ENCODE results near the gene NRGN.
A peak's percentile ranks its signal among the peaks of the same experiment; 100 is the strongest.

NRGN gene

GRCh38 chr11:124753624-124754023 lies 13.9 kb downstream of the NRGN start:
- Histone ChIP-seq H3K36me3 (ENCODE audit: control insufficient read depth, insufficient read depth, low read length) (no peaks in the 10 kb centered on the region), H3K4me3 (ENCODE audit: low read length) (no peak overlapping the region), H3K9ac (ENCODE audit: low read length) (no peak overlapping the region), H3K27ac (ENCODE audit: low read depth, low read length) (no peak overlapping the region), H3K4me1 (ENCODE audit: control insufficient read depth, insufficient read depth, low read length) (peaks cover under 1% of the 10 kb centered on the region), H3K27me3 (ENCODE audit: control insufficient read depth, insufficient read depth, low read length) (peaks cover 4% of the 10 kb centered on the region)

DNA sequence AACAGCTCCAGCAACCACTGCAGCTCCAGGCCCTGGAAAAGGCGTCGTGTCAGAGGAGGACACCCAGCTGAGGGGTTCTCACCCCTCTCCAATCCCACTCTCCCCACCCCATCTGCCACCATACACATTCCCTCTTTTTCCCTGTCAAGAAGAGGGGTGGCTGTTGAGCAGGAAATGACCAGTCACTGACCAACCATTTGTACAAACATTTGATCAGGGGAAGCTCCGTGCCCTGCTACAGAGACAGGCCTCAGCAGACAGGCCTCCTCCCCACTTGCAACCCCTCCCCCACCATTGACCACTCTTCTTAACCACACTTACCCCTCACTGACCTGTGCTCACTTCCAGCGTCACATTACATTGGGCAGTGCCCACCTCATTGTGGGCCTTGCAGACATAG lies 14.6 kb downstream of the NRGN start:
- Histone ChIP-seq H3K27me3 (ENCODE audit: control insufficient read depth, insufficient read depth, low read length) (peaks cover 6% of the 10 kb centered on the region), H3K4me1 (ENCODE audit: control insufficient read depth, insufficient read depth, low read length) (peaks cover 3% of the 10 kb centered on the region), H3K9ac (ENCODE audit: low read length) (no peak overlapping the region), H3K36me3 (ENCODE audit: control insufficient read depth, insufficient read depth, low read length) (no peaks in the 10 kb centered on the region), H3K27ac (ENCODE audit: low read depth, low read length) (no peak overlapping the region), H3K4me3 (ENCODE audit: low read length) (no peak overlapping the region)

DNA sequence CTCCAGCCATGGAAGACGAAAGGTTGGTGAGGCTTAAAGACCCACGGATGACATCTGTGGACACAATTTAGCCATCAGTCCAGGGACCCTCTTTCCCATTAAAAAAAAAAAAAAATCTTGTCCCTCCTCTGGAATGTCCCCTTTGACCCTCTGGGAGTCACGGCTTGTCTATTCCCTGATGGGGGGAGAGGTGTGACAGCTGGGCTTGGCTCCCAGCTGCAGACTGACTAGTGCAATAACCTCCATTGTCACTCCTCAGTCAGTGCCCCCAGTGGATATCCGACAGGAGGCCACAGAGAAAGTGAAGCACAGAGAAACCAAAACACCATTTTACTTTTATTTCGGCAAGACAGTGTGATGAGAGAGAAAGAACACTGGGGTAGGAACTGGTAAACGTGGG lies 15.0 kb downstream of the NRGN start:
- H3K36me3 ChIP-seq (ENCODE audit: control insufficient read depth, insufficient read depth, low read length): no peaks in the 10 kb centered on the region
- H3K27ac ChIP-seq (ENCODE audit: low read depth, low read length): no peak overlapping the region
- no peak overlapping the region for H3K4me3 ChIP-seq (ENCODE audit: low read length)
- H3K27me3 ChIP-seq (ENCODE audit: control insufficient read depth, insufficient read depth, low read length): peaks cover 8% of the 10 kb centered on the region
- H3K4me1 ChIP-seq (ENCODE audit: control insufficient read depth, insufficient read depth, low read length): peaks cover 3% of the 10 kb centered on the region
- H3K9ac ChIP-seq (ENCODE audit: low read length): no peak overlapping the region

GRCh38 chr11:124756033-124756752 lies 16.5 kb downstream of the NRGN start:
- no peaks in the 10 kb centered on the region for H3K36me3 ChIP-seq (ENCODE audit: control insufficient read depth, insufficient read depth, low read length)
- H3K9ac ChIP-seq (ENCODE audit: low read length): no peak overlapping the region
- H3K4me1 ChIP-seq (ENCODE audit: control insufficient read depth, insufficient read depth, low read length): peaks cover 3% of the 10 kb centered on the region
- H3K27me3 ChIP-seq (ENCODE audit: control insufficient read depth, insufficient read depth, low read length): peaks cover 9% of the 10 kb centered on the region
- no peak overlapping the region for H3K4me3 ChIP-seq (ENCODE audit: low read length)
- no peak overlapping the region for H3K27ac ChIP-seq (ENCODE audit: low read depth, low read length)

DNA sequence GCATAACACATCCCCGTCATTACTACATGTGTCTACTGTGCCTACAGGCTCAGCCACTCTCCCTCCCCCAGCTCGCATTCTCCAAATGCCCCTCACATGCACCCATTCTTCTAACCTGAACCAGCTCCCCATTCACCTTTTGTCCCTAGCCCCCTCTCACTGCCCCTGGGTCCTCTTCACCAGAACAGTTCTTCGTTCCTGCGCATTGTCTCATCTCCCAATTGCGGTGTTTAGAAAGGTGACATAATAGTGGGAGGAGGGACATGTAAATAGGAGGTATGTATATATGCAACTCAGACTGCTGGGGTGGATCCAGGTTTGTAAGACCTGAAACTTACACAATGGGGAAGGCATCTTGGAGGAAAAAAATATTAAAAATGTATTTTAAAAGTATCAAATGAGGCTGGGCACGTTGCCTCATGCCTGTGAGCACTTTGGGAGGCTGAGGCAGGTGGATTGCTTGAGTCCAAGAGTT lies 17.0 kb downstream of the NRGN start:
- H3K27me3 ChIP-seq (ENCODE audit: control insufficient read depth, insufficient read depth, low read length): peaks cover 11% of the 10 kb centered on the region
- H3K4me1 ChIP-seq (ENCODE audit: control insufficient read depth, insufficient read depth, low read length): peaks cover 3% of the 10 kb centered on the region
- no peak overlapping the region for H3K4me3 ChIP-seq (ENCODE audit: low read length)
- H3K27ac ChIP-seq (ENCODE audit: low read depth, low read length): no peak overlapping the region
- H3K9ac ChIP-seq (ENCODE audit: low read length): no peak overlapping the region
- H3K36me3 ChIP-seq (ENCODE audit: control insufficient read depth, insufficient read depth, low read length): no peaks in the 10 kb centered on the region

- H3K9ac ChIP-seq (ENCODE audit: low read length): no peak overlapping the region
- H3K27me3 ChIP-seq (ENCODE audit: control insufficient read depth, insufficient read depth, low read length): peaks cover 16% of the 10 kb centered on the region
- no peaks in the 10 kb centered on the region for H3K36me3 ChIP-seq (ENCODE audit: control insufficient read depth, insufficient read depth, low read length)
- H3K4me3 ChIP-seq (ENCODE audit: low read length): no peak overlapping the region
- H3K27ac ChIP-seq (ENCODE audit: low read depth, low read length): no peak overlapping the region
- H3K4me1 ChIP-seq (ENCODE audit: control insufficient read depth, insufficient read depth, low read length): peaks cover 3% of the 10 kb centered on the region
Observed at GRCh38 chr11:124757320-124757719, 17.6 kb downstream of the NRGN start.

DNA sequence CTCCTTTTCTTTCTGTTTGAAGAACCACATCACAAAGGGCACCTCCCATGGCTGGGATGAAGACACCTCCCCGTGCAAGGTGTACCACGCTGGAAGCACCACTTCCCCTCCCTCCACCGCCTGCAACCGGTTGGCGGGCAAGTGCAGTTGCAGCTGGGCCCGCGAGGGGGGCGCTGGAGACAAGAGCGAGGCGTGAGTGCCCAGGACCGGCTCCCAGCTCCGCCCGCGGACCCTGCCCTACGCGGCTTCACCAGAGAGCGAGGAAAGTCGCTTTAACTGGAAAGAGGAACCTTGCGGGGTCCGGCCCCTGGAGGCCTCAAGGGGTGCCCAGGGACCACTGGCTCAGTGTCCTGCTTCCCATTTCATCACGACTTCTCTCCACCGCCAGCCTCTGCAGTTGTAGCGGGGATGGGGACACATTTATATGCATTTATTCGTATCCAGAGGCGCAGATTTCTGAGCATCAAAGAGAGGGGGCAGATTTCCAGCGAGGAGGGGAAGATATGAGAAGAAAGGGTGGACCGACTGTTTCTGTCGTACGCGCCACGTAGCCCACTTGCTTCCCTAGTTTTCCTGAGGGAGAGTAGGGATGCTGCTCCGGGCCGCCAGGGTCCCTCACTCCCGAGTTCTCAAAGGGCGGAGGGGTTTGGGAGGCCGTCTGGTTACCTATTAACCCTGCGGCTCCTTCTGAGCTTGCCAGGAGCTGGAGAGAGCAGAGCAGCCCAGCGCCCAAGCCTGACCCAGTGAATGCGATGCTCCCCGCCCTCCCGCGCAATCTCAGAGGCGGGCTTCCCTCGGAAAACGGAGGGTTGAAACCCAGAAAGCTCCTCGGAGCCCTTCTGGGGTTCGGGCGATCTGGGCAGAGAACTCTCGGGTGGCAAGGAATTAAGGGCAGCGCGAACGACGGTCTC lies 18.9 kb downstream of the NRGN start:
- Histone ChIP-seq H3K9ac (ENCODE audit: low read length) (no peak overlapping the region), H3K36me3 (ENCODE audit: control insufficient read depth, insufficient read depth, low read length) (no peaks in the 10 kb centered on the region), H3K27me3 (ENCODE audit: control insufficient read depth, insufficient read depth, low read length) (peaks cover 21% of the 10 kb centered on the region), H3K27ac (ENCODE audit: low read depth, low read length) (no peak overlapping the region), H3K4me1 (ENCODE audit: control insufficient read depth, insufficient read depth, low read length) (peaks cover 6% of the 10 kb centered on the region), H3K4me3 (ENCODE audit: low read length) (peak overlapping the region; percentile 61)

- H3K27me3 ChIP-seq (ENCODE audit: control insufficient read depth, insufficient read depth, low read length): peaks cover 21% of the 10 kb centered on the region
- no peak overlapping the region for H3K27ac ChIP-seq (ENCODE audit: low read depth, low read length)
- H3K4me3 ChIP-seq (ENCODE audit: low read length): peak overlapping the region; percentile 61
- H3K36me3 ChIP-seq (ENCODE audit: control insufficient read depth, insufficient read depth, low read length): no peaks in the 10 kb centered on the region
- H3K9ac ChIP-seq (ENCODE audit: low read length): no peak overlapping the region
- H3K4me1 ChIP-seq (ENCODE audit: control insufficient read depth, insufficient read depth, low read length): peaks cover 6% of the 10 kb centered on the region
Observed at GRCh38 chr11:124759266-124760204, 19.8 kb downstream of the NRGN start.

DNA sequence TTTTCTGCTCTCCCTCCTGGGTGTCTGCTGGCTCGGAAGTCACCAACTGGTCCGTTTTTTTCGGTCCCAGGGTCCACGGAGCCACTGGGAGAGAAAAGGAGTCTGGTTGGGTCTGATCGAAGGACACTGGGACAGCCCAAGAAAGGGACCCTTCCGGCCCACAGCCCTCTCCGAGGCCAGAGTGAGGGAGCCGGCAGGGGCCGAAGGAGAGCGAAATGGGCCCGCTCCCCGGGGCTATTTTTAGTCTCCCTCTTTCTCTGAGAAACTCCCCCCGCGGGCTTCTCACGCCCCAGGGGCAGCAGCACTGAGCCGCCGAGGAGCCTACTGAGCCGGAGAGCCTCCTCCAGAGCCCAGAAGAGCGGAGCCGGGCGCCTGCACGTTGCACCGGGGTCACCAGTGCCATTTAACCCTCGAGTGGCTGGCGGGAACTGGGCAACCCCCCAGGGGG lies 20.5 kb downstream of the NRGN start:
- Histone ChIP-seq H3K27me3 (ENCODE audit: control insufficient read depth, insufficient read depth, low read length) (peaks cover 21% of the 10 kb centered on the region), H3K4me3 (ENCODE audit: low read length) (peak overlapping the region; percentile 25), H3K27ac (ENCODE audit: low read depth, low read length) (no peak overlapping the region), H3K9ac (ENCODE audit: low read length) (no peak overlapping the region), H3K36me3 (ENCODE audit: control insufficient read depth, insufficient read depth, low read length) (peaks cover 5% of the 10 kb centered on the region), H3K4me1 (ENCODE audit: control insufficient read depth, insufficient read depth, low read length) (peaks cover 6% of the 10 kb centered on the region)

- Histone ChIP-seq H3K4me3 (ENCODE audit: low read length) (peak overlapping the region; percentile 29), H3K4me1 (ENCODE audit: control insufficient read depth, insufficient read depth, low read length) (peaks cover 6% of the 10 kb centered on the region), H3K36me3 (ENCODE audit: control insufficient read depth, insufficient read depth, low read length) (peaks cover 9% of the 10 kb centered on the region), H3K27ac (ENCODE audit: low read depth, low read length) (no peak overlapping the region), H3K27me3 (ENCODE audit: control insufficient read depth, insufficient read depth, low read length) (peaks cover 21% of the 10 kb centered on the region), H3K9ac (ENCODE audit: low read length) (no peak overlapping the region)
Observed at GRCh38 chr11:124760806-124761205, 21.1 kb downstream of the NRGN start.

DNA sequence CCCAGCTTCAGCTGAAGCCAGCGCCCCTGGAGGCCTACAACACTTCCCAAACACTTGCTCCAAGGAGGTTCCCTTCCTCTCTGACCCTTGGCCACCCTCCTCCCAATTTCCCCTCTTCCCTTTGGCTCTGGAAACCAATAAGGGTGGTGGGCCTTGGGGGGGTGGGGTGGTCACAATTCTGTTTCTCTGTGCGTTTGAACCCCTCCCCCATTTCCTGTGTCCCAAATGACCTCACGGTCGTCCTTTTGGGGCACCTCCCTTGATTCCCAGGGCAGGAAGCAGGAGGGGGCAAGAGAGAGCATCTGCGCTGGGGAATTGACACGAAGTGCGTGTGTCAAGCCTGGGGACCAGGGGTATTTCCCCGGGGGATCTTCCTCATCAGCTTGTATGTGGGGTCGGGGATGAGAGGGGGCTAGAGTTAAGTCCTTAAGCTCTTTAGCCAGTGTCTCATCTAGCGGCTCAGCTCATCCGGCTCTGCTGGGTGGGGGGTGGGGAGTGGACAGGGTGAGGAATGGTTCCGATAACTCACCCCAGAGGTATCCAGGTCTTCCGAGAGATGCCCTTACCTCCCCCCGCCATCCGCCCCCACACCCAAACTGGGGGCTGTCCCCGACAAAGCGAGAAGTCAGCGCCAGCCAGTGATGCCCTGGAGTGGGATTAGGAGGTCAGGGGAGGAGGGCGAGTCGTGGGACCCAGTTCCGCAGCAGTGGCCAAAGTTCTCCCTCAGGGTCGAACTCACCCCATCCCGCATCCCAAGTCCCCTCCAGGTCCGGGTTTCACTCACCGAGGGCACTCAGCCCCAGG lies 21.8 kb downstream of the NRGN start:
- Histone ChIP-seq H3K4me3 (ENCODE audit: low read length) (peak overlapping the region; percentile 56), H3K27ac (ENCODE audit: low read depth, low read length) (no peak overlapping the region), H3K4me1 (ENCODE audit: control insufficient read depth, insufficient read depth, low read length) (peaks cover 6% of the 10 kb centered on the region), H3K36me3 (ENCODE audit: control insufficient read depth, insufficient read depth, low read length) (peaks cover 9% of the 10 kb centered on the region), H3K9ac (ENCODE audit: low read length) (peak overlapping the region; percentile 4), H3K27me3 (ENCODE audit: control insufficient read depth, insufficient read depth, low read length) (peaks cover 21% of the 10 kb centered on the region)

Data from rectal smooth muscle tissue (tissue), 1 donor.